Activated CD4-positive, alpha-beta T cell treated with anti-CD3 and anti-CD28 coated beads for 48 hours (primary cell): Measurements from ENCODE around the gene HPS4.
A peak's percentile ranks its signal among the peaks of the same experiment; 100 is the strongest.
"Not testable (repeated sequence)": the region's sequence is repeated elsewhere in the genome, so short reads cannot be mapped to it uniquely, and the experiment has no call there.

Experiments used
- DNase-seq: peaks from one replicate; pipeline ENCODE4 v3.0.0-alpha.2; 2020

HPS4 gene

DNA sequence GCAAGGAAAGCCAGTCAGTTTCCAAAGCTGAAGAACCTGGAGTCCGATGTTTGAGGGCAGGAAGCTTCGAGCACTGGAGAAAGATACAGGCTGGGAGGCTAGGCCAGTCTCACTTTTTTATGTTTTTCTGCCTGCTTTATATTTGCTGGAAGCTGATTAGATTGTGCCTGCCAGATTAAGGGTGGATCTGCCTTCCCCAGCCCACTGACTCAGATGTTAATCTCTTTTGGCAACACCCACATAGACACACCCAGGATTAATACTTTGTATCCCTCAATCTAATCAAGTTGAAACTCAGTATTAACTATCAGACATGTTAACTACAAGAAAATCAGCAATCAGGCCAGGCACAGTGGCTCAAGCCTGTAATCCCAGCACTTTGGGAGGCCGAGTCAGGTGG lies 44.8 kb downstream of the HPS4 start:
- DNase-seq, result not testable (repeated sequence)

DNA sequence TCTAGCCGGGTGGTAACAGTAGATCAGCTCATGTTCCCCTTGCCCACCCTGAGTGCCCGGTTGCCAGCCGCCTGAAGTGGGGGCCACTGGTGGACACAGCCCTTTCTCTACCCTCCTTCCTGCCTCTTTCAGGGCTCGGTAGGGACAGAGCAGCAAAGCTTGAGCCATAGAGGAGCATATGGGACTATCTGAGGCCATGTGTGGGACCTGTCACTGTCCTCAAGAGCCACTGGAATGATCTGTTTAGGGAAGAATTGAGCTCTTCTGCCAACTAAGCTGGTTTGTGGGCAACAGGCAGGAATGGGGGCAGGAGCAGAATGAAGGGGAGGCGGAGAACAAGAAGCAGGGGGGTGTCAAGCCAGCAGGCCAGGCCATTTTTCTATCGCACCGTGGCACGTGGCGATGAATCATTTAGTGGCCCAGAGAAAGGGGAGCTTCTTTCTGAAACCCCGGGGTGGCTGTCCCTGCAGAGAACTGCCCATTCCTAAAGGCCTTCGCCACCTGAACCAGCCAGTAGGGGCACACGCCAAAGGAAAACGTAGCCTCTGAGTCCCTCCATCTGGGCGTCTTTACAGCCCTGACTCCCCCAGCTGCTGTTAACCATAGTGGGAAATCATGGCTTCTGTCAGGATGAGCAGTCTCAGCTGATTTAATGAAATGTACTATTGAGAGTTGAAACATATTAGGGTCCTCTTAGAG lies 45.7 kb downstream of the HPS4 start:
- DNase-seq, result no peak

GRCh38 chr22:26436903-26437515 lies 46.6 kb downstream of the HPS4 start:
- DNase-seq, result no peak

- no peak for DNase-seq
These were observed 48.1 kb downstream of the HPS4 start for GRCh38 chr22:26435327-26436093.

GRCh38 chr22:26433805-26434204 lies 49.8 kb downstream of the HPS4 start:
- no peak for DNase-seq

DNA sequence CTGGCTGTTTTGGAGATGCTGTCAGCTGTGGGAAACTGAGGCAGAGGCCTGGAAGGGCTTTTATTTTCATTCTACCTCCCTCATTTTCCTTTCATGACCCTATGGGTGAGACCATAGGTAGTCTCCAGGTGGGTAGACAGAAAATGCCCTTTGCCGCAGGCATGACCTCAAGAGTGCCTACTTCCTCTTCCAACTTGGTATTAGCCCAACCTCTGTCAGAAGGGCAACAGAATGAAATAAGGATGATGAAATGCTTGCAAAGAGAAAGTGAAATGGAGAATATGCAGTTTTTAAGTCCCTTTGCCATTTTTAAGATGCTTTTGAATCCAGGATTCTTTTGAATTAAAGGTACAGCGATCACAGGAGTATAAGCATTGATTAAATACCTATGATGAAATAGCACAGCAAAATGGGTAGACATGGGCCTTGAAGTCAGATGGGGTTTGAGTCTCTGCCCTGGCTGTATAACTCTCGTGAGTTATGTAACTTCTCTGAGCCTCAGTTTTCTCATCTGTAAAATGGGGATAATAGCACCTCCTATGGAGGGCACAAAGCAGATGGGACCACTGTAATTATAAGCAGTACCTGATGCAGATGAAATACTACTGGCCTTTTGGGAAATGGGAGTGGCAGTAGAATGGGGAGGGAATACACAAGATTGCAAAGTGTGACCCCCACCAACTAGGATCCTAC lies 50.8 kb downstream of the HPS4 start:
- no peak for DNase-seq

- DNase-seq, result no peak
These were observed 52.2 kb downstream of the HPS4 start for GRCh38 chr22:26431261-26431995.

- DNase-seq, result peak; percentile 25
These were observed 53.0 kb downstream of the HPS4 start for GRCh38 chr22:26430600-26430999.

- DNase-seq, result peak; percentile 29
These were observed 53.9 kb downstream of the HPS4 start for GRCh38 chr22:26429458-26430286.

DNA sequence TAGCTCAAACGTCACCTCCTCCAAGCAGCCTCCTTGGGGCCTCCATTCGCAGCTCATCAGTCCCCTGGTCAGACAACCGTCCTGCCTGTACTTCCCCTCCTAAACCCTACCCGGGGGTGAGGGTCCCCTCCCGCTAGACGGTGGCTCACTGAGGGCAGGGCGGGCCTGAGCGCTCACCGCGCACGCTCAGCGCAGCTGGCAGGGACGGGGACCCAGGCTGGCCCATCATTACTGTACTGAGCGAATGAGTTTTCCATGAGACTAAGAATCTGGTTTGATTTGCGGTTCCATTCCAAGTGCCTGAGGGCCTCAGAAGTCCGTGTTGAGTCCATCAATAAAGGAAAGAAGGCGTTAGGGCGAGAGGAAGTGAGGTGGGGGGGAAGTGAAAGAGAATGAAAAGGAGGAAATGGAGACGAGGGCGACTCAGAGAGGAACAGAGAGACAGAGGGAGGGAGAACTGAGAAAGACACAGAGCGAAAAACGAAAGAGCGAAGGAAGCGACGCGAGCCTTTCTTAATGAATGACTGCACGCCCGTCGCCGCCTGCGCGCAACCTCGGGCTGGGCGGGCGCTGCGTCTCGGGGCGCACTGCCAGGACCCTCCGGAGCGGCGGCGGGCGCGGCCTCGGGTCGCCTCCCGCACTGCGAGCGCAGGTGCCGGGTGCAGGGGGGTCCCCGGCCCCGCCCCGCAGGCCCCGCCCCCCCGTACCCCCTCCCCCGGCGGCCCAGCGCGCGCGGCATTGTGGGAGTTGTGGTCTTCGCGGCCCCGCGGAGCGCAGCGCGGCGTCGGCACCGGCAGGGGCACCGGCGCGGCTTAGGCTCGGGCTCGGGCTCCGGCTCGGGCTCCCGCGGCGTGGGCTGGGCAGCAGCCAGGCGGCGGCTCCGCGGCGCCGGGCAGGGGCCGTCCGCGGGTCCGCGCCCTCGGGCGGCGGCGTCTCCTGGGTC lies 54.8 kb downstream of the HPS4 start, which contains the start of gene ASPHD2:
Gene ASPHD2, plus strand, starts transcription at position 746 of the 943 bp plus-strand sequence. CDS start 4,356 bp downstream, outside the sequence.
- peak; percentile 83 for DNase-seq

- DNase-seq, result no peak
These were observed 56.7 kb downstream of the HPS4 start for GRCh38 chr22:26426924-26427323.

DNA sequence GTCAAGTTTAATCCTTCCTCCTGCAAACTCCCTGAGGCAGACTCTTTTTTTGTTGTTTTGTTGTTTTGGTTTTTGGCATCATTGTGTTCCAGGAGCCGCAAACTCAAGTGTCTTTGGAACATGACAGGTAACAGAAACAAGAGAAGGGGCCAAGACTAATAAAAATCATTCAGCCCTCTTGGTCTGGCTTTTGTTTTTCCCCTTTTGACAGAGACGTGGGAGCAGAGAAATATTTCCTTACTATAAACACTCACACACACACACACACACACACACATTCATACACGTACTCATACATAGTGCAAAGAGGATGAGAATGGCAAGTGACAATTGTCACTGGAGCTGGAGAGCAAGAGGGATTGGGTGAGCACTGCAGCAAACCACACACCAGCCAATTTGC lies 65.0 kb downstream of the HPS4 start:
- DNase-seq, result no peak

DNA sequence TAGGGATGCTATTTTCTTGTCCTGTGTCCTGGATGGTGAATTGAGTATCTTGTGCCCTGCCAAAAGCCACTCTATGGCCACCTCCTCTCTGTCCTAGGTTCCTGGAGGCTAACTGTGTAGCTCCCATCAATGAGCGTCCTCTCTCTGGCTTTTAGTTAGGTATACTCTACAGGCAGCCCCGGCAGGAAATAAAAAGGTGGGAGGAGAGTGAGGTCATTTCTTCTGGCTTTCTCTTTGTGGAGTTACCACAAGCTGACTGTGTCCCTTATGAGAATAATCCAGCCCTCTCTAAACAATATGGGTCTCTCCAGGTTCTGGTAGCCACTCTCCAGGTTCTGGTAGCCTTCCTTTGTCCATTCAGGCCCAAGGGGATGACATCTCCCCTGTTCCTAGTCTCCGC lies 66.2 kb downstream of the HPS4 start:
- no peak for DNase-seq

DNA sequence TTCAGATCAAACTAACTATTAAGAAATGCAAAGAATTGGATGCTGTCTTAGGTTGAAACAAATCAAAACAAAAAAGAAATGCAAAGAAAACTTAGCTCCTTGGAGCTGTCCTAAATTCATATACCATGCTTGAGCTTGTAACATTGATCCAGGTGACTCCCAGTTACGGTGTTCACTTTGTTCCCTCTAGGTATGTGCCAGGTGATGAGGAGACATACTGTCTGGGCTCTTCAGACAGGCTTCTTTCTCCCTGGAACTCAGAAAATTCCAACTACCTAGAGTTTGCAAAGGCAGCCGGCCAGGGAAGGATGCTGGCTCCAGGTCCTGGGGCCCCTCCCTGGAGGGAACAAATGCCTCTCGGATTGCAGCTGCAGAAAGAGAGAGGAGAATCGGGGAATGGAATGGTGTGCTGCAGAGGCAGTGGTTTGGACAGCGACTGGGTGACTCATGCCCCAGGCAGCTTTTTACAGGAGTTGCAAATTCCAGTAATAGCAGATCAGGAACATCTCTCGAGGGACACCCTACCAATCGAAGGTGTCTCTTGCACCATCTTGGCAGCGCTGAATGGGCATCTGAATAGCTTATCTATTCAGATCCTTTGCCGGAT lies 66.8 kb downstream of the HPS4 start:
- DNase-seq, result no peak

DNA sequence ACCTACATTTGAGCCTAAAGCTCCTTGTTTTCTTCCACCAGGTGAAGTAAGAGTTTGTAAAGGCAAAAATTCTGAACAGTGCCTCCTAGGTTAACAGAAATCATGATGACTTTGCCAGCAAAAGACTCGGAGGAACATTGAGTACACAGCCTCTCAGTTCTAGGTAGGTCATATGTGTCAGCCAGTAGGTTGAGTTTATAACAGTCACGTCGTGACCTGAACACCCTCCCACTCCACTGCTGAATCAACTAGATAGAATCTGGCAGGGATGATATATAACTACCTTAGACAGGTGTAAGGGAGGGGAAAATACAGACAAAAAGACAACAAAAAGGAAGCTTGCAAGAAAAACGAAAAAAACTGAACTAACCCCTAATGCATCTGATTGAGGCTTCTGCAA lies 67.3 kb downstream of the HPS4 start:
- DNase-seq, result no peak

GRCh38 chr22:26414347-26414746 lies 69.2 kb downstream of the HPS4 start:
- no peak for DNase-seq

- DNase-seq, result no peak
These were observed 73.2 kb downstream of the HPS4 start for GRCh38 chr22:26410386-26410785.

- no peak for DNase-seq
These were observed 73.8 kb downstream of the HPS4 start for GRCh38 chr22:26409719-26410335.

- not testable (repeated sequence) for DNase-seq
These were observed 74.9 kb downstream of the HPS4 start for GRCh38 chr22:26408562-26409220.
